ENCODE data around the gene GCNA.

GCNA gene

DNA sequence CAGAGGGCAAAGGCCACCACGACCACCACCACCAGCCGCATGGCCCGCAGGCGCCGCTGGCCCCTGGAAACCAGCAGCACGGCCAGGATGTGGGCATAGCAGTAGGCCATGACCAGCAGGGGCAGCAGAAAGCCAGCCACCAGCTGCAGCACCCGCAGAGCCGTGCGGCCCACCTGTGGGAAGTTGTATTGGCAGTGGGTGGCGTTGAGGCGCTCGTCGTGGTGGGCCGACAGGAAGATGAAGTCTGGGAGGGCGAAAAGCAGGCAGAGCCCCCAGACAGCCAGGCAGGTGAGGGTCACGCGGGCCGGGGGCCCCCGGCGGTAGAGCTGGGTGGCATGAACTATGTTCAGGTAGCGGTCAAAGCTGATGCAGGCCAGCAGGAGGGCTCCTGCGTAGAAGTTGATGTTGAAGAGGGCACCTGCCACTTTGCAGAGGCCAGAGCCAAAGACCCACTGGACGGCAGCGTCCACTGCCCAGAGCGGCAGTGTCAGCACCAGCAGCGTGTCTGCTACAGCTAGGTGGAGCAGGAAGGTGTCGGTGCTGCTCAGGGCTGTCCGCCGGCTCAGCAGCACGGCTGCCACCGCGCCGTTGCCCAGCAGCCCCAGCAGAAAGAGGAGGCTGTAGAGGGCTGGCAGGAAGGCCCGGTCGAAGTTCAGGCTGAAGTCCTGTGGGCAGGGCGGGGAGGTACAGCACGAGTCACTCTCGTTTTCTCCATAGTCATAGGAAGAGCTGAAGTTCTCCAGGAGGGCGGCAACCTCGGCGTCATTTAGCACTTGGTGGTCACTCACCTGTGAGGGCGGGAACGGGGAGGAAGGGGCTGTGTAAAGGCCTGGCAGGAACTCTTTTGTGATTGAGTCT is 38.7 kb downstream of the GCNA start:
- DNase-seq: peak; percentile 36

DNA sequence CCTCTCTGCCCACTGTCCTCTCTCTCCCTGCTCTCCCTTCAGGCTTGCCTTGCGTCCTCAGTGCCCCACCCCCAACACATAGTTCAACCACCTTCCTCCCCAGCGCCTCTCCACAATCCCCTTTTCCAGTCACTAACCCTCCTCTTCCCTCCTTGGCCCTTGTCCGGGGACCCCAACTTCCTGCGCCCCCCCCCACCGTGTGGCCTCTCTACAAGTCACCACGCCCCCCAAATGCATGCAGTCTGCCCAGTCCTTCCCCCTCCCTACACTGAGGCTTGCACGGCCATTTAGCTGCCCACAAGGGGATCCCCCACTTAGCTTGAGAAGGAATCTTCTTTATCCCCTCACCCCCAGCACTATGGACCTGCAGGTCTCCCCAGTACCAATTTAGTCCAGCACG is 39.5 kb downstream of the GCNA start:
- DNase-seq: no peak

DNA sequence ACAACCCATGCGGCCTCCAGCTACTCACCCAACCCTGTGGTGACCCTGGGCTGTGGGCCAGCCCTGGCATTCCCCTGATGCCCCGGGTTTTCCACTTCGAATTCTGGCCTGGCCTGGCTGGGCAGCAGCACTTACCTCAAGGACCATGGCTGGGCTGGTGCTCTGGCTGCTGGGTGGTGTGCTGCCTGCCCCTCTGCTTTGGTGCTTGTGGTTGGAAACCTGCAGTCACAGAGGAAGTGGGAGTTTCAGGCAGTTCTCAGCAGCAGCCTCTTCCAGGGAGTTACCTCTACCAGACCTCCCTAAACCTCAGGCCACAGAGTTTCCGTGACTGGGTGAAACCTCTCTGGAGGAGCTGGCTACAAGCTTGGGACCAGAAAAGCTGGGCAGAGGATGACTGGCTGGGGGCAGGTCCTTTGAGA is 40.1 kb downstream of the GCNA start, which contains the start of gene CXCR3:
CXCR3 (minus strand) TSS at position 209 of the 419 bp plus-strand sequence; CDS start at position 147, 62 bp downstream.
- peak; percentile 55 for DNase-seq

DNA sequence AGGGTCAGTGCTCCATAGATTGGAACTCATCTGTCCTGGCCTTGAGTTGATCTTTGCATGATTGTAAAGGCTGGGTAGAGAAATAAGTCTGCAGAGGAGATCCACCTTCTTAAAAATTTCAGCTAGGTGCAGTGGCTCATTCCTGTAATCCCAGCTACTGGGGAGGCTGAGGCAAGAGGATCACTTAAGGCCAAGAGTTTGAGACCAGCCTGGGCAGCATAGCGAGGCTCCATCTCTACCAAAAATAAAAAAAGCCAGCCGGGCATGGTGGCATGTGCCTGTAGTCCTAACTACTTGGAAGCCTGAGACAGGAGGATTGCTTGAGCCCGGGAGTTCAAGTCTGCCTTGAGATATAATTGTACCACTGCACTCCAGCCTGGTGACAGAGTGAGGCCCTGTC is 40.5 kb downstream of the GCNA start:
- DNase-seq: no peak

DNA sequence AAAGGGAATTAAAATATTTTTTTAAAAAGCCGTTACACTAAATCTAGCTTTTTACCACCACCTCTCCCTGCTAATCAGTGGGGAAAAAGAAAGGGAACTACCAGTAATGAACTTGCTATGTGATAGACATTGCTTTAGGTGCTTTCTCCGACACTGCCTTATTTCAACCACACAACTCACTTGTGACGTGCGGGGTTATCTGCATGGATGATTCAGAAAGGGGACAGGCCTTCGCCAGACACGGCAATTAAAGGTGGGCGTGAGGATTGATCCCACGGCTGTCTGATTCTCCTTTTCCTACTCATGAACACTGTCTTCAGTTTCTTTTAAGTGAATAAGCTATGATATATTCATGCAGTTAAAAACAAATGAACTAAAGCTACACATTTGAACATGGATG is 41.0 kb downstream of the GCNA start:
- DNase-seq: peak; percentile 57

DNA sequence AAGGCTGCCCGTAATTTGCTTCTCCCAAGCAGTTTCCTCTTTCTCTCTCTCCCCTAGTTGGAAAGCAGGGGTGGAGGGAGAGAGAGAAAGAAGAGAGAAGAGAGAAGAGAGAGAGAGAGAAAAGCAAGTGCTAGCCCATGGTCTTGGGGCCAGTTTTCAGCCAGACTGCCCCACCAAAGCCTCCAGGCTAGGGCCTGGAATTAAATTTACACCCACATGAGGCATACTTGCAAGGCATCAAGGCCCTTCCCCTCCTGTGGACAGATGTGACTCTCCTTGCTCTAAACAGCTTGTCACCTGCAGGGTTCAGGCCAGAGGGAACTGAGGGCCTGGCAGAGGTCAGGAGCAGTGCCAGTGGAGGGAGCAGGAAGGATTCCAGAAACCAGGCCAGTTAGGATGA is 41.7 kb downstream of the GCNA start:
- DNase-seq: no peak

DNA sequence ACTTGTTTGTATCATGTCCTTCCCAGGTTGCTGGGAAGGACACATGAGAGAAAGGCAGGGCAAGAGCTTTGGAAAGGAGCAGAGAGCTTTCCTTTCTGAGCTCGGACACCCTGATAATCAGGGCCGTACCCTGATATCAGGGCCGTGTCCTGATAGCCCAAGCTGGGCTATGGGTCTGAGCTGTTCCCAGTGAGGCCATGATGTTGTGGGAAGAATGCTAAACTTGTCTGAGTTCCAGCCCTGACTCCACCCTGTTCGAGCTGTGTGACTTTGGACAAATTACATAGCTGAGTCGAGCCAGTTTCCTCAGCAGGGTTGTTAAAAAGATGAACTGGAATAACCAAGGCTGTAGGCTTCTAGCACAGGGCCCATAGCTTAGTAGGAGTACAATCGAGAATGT is 43.4 kb downstream of the GCNA start:
- no peak for DNase-seq

DNA sequence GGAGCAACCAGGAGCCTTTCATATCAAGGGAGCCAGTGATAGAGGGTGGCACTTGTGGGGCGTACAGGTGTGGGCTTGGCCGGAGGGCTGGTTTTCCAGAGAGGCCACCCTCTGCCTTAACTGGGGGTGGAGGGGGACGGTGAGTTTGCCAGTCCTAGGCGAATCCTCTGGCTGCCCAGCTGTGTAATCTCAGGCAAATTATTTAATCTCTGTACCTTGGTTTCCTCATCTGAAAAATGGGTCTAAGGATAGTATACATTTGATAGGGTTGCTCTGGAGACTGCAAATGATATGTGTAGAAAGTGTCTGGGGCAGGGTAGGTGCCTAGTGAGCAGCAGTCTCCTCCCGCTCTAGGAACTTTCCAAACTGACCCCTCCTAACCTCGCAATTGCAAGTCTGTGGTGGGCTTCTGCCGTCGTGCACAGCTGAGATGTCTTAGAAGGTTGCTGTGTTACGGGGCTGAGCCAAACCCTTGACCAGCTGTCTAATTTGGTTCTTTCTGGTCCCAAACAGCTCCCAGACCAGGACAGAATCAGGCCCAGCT is 43.9 kb downstream of the GCNA start:
- no peak for DNase-seq

DNA sequence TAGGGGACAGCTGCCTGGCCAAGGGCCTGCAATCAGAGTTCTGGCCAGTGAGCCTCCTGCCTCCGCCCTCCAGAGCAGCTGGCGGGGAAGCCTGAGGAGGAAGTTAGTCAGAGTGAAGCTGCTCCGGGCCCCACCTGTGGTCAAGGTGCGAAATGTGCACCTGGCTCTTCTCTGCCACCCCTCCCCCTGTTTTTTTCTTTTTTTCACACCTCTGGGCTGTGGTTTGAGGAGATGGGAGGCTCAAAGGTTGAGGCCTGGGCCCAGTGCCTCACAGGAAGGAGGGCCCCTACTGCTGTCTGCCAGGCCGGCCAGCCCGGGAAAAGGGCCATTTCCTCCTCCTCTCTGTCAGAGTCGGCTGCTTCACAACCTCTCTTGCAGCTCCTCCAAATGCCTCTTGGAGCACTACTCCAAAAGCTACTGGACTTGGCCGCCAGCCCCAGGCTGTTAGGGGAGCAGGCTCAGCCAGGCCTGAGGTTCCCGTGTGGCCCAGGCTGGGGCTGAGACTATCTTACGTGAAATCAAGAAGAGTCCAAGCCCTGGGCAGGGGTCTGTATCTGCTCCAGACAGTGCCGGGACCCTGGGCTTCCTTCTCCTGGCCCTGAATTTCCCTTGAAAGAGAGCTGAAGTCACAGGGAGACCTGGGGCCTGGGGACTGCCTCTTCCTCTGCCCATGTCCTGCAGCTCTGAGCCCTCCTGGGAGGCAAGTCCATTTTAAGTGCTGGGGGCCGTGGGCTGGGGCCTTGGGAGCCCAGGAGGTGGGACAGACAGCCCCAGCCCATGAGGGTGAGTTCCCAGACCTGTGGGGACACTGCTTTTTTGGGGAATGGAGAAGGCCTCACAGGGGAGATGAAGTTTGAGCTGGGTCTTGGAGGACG is 44.6 kb downstream of the GCNA start:
- peak; percentile 83 for DNase-seq

DNA sequence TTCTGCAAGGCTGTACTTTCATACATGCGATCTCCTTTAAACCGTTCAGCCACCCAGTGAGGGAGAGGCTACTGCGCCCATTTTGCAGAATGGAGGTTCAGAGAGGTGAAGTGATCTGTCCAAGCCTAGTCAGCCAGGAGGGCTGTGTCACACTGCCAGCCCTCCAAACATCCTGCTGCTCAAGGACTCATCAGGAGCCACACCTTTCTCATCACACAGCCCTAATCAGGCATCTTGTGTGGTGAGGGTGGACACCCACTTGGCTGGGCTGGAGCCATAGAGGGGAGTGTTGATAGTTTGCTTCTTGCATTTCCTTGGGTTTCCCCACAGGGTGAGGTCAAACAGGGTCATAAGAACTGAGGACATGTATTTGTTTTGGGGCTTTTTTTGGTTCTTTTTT is 45.5 kb downstream of the GCNA start:
- peak; percentile 34 for DNase-seq

DNA sequence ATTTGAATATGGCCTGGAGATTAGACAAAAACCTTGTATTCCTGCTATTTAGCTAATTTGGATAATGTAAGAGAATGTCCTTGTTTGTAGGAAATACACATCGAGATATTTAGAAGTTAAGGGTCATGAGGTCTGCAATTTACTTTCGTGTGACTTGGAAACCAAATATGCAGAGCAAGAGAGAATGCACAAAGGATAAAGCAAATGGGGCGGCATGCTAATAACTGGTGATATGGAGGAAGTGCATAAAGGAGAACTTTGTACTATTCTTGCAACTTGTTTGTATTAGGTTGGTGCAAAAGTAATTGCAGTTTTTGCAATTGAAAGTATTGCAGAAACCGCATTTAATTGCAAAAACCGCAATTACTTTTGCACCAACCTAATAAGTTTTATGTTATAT is 47.2 kb downstream of the GCNA start:
- DNase-seq: no peak

DNA sequence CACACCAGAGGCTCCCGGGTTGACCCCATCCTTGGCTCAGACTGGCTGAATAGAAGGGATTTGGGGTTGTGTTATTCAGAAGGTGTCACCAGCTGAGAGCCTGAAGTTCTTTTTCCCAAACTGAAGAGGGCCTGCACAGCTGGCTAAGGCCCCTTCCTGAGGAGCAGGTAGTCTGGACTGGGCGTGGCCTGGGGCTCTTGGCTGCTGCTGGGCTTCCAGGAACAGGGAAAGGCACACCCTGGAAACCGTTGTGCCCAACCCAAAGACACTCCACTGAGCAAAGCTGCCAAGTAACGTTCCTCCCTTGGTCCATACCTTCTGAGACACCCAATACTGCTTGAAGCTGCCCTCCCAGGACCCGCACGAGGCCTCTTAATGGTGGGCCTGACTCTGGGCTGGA is 48.3 kb downstream of the GCNA start:
- no peak for DNase-seq

DNA sequence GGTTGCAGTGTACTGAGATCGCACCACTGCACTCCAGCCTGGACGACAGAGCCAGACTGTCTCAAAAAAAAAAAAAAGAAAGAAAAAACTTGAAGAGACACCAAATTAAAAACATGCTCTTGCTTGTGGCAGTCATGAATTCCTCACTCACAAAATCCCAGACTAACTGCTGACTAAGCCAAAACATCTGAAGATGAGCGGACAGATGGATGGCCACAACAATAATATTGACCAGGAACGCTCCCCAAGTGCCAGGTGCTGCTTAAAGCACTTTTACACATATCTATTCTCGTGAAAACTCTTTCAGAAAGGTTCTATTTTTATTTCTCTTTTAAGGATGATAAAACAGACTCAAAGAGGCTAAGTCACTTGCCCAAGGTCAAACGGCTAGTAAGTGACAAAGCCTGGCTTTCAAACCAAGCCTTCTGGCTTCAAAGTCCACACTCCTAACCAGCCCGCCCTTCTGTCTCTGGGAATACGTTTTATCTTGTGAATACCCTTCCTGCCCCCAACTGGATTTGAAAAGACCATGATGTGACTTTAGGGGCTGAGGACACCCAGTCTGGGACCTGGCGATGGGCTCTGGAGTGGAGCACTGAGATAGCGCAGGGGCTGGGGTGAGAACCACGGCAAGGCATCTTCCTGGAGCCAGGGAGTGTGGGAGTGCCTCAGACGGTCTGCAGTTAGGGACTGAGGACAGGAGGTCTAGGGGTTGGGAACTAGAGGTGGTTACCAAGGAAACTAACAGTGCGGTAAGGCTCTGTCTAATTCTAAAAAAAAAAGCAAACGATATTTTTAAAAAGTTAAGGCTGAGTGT is 49.6 kb downstream of the GCNA start:
- DNase-seq: no peak

DNA sequence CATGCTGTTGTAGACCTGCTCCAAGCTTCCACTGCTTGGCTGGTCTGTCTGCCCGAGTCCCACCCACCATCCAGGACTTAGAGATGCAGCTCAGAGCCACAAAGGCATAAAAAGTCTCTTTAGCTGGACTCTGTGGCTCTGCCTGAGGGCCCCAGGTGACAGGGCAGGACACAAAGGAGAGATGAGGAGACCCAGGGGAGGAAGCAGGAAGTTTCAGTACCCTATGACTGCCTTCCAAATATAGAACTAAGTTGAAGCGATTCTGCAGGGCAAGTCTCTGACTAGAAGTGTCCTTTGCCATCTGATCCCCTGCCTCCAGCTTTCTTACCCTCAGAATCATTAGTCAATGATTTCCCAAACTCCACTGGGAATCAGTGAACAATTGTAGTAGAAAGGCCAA is 51.2 kb downstream of the GCNA start:
- DNase-seq: no peak

DNA sequence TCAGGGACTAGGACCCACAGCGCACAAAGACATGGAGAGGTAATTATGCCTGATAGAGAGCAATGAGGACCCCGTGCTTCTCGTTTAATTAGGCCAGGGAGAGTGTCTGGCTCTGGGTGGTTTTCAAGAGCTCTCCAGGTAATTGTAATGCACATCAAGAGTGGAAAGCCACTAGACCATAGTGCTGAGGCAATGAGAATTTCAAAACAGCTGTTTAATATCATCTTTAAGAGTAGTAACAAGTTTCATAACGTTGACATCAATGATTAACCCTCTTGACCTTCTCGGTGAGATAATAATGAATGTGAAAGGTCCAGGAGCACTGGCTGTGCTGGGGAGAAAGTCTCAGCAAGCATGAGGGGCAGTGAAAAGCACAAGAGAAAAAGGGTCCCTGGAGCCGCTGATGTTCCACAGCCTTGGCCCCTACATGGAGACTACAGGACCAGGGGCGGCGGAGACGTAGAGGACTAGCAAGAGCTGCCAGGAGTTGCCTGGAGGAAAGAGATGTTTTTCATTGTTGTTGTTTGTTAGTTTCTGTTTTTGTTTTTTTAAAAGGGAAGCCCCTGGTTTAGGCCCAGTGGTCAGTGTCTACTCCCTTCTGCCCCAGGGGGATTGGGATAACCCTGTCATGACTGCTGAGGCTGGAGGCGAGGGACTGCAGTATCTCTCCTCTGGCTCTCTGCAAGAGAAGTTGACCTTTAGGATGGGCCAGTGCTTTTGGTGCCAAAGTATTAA is 54.9 kb downstream of the GCNA start:
- no peak for DNase-seq

DNA sequence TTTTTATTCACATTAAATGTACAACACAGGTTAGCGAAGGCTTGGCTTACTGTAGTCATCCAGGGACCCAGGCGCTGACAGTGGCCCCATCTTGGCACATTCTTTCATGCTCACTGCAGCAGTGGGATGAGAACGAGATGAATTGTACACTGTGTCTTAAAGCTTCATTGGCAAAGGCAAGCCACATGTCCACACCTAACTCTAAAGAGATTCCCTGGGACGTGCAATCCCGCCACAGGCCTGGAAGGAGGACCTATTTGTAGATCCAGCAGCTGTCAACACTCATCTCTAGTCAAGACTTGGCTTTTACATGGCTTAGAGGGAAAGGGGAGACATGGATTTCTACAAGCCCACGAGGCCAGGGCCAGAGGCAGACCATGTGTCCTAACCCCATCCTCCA is 56.1 kb downstream of the GCNA start:
- DNase-seq: no peak

DNA sequence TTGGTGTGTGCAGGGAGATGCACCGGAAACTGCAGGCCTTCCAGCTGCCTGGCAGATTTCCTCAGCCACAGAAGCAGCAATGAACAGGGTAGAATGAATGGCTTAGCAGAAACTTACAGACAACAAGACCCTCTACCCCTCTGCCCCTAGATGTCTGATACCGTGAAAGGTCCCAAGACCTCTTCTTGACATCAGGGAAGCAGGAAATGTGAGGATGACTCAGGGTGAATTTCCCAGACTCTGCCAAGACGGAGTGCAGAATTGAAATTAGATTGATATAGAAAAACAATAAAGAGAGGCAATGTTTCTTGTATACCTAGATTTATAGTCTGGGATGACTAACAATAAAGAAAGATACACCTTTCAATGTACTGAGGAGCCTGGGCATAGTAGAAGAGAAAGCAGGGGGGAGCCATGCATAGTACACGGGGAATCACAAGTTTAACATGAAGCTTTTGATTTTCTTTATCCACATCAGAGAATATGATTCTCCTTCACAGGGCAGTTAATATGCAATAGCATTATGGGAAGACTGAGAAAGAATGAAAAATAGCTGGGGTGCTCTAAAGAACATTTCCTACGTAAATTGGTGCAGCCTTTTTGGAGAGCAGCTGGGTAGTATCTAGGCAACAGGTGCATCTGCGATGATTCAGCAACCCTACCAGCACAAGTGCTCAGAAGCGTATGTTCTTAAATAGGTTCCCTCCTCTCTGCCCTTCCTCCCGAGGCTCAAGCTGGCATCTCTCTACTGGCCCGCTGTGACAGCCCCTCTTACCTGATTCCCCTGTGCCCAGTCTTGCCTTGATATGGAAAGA is 58.4 kb downstream of the GCNA start:
- DNase-seq: no peak

DNA sequence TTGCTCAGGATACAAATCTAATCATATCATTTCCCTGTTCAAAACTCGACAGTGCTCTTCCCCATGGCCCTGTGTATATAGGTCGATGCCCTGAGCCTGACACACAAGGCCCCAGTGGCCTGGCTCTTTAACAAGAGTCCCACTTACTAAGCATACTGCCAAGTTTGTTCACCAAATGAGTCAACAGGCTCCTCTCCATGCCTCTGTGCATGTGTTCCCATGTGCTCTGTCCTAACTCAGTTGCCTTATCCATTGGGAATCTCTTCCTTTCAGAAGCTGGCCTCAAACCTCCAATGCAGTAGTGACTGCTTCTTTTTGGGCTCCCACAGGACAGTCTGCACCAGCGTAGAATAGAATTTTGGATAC is 59.0 kb downstream of the GCNA start:
- no peak for DNase-seq

DNA sequence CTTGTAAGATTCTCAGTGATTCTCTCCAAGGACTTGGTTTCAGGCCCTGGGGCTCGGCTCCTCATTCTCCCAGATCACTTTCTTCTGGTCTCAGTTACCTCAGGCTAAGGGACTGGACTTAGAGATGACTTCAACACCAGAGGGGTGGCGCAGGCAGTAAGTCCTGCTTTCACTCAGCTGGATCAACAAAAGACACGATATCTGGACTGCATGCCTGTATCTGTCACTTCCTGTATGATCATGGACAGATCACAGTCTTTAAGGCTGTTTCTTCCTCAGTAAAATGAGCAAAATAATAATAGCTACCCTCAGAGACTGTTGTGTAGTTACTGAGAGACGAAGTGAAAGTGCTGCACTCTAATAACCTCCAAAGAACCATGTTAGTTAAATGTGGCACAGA is 59.6 kb downstream of the GCNA start:
- no peak for DNase-seq

DNA sequence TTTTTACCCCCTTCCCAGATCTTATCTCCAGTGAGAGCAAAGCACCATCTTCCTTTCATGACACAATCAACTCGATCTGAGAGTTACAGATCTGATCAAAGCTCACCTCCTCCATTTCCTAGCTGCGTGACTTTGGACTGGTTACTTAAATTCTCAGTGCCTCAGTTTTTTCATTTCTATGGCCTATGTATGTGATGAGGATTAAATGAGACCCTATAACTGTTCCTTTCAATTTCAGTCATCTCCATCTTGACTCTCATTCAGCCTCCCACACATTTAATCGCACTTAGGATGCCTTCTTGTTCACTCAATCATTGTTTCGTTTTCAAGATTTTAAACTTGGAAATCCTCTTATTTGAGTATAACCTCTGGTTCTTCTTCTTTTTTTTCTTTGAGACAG is 60.2 kb downstream of the GCNA start:
- DNase-seq: no peak

DNA sequence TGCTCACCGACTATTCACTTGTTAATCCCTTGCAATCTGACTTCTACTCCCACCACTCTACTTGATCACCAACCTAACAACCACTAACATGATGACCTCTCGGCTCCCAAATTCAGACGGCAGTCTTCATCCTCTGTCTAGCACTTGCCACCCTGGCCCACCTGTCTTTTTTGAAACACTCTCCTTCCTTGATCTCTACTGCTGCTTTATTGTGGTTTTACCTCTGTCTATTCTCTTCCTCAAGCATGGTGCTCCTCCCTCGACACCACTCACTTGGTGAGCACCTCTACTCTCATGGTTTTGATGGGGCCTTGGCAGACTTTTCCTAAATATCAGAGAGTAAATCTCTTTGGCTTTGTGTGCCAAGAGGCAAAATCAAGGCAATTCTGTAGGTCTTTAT is 61.8 kb downstream of the GCNA start:
- DNase-seq: peak; percentile 34

Measured in CD4-positive, alpha-beta T cell treated with Interleukin-12 subunit alpha and Interleukin-12 subunit beta, for 1 hour (primary cell).